H1 (cell line): Measurements from ENCODE around the gene PLSCR5. TPM values are rescaled to one million over a fixed set of nuclear protein-coding genes. Genes with fewer than 3 reads are reported as not detected.

Experiments
- CEBPB ChIP-seq: IDR thresholded peaks from 2 replicates; pipeline ENCODE4 v1.6.1; 2012; ENCODE audit warnings: low read depth, low read length
- CHD1 ChIP-seq: IDR thresholded peaks from 2 replicates; pipeline ENCODE4 v1.6.1; 2012; ENCODE audit warnings: low read depth, low read length, improper control_type of control experiment
- NANOG ChIP-seq: IDR thresholded peaks from 2 replicates; pipeline ENCODE4 v1.6.1; 2011; ENCODE audit warnings: low read length, low read depth, mild to moderate bottlenecking, inconsistent platforms; ENCODE audit not compliant: insufficient read depth, poor library complexity, severe bottlenecking
- SIRT6 ChIP-seq: IDR thresholded peaks from one replicate; pipeline ENCODE4 v1.7.1; 2012; ENCODE audit warnings: low read length, inconsistent platforms
- polyA plus RNA-seq, 7 experiments: library from polyadenylated mRNA; depleted of rRNA in 3 of 7; stranded (reverse) in 5 of 7; unstranded in 2 of 7; fragments of >200 nt in 5 of 7; fragments of 200-250 nt in 2 of 7; gene quantifications; 1 replicate in 5 of 7; 2 replicates in 1 of 7; 4 replicates in 1 of 7; pipeline versions ENCODE4 v1.2.1 to v1.2.3, GENCODE V29; 2011 to 2013; ENCODE audit warnings: missing spikeins in 2 of 7, mixed read lengths in 2 of 7
- total RNA-seq: library from RNA; stranded (reverse); fragmentation: NEBNext Ultra II Directional; extraction: Animal tissue kit (Norgen Biotek cat#: 25700); gene quantifications from 2 replicates; pipeline ENCODE4 v1.2.1, GENCODE V29; 2021
- TF ChIP-seq, protein P1 (sequence below): fragments of 300-600 bp; sonication (generic); IDR thresholded peaks from 2 replicates; pipeline ENCODE4 v1.7.1; 2012; ENCODE audit warnings: low read length, moderate library complexity, mild to moderate bottlenecking, inconsistent platforms; ENCODE audit not compliant: insufficient replicate concordance

Gene PLSCR5
- total and polyA plus RNA-seq, 2 of the 8 experiments (the other 6 are each of a cell fraction or from before 2014, with no cell fraction given) = not detected

DNA sequence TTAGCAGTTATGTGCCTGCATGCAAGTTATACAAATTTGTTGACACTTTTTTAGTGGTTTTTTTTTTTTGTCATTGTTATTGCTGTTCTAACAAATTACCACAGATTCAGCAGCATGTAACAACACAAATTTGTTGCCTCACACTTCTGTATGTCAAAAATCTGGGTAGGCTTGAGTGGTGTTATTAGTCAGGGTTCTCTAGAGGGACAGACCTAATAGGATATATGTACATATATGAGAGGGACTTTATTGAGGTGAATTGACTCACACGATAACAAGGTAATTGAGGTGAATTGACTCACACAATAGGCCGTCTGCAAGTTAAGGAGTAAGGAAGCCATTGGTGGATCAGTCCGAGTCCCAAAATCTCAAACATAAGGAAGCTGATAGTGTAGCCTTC is 45.8 kb downstream of the PLSCR5 start (continued):
- TF ChIP-seq, protein P1, sequence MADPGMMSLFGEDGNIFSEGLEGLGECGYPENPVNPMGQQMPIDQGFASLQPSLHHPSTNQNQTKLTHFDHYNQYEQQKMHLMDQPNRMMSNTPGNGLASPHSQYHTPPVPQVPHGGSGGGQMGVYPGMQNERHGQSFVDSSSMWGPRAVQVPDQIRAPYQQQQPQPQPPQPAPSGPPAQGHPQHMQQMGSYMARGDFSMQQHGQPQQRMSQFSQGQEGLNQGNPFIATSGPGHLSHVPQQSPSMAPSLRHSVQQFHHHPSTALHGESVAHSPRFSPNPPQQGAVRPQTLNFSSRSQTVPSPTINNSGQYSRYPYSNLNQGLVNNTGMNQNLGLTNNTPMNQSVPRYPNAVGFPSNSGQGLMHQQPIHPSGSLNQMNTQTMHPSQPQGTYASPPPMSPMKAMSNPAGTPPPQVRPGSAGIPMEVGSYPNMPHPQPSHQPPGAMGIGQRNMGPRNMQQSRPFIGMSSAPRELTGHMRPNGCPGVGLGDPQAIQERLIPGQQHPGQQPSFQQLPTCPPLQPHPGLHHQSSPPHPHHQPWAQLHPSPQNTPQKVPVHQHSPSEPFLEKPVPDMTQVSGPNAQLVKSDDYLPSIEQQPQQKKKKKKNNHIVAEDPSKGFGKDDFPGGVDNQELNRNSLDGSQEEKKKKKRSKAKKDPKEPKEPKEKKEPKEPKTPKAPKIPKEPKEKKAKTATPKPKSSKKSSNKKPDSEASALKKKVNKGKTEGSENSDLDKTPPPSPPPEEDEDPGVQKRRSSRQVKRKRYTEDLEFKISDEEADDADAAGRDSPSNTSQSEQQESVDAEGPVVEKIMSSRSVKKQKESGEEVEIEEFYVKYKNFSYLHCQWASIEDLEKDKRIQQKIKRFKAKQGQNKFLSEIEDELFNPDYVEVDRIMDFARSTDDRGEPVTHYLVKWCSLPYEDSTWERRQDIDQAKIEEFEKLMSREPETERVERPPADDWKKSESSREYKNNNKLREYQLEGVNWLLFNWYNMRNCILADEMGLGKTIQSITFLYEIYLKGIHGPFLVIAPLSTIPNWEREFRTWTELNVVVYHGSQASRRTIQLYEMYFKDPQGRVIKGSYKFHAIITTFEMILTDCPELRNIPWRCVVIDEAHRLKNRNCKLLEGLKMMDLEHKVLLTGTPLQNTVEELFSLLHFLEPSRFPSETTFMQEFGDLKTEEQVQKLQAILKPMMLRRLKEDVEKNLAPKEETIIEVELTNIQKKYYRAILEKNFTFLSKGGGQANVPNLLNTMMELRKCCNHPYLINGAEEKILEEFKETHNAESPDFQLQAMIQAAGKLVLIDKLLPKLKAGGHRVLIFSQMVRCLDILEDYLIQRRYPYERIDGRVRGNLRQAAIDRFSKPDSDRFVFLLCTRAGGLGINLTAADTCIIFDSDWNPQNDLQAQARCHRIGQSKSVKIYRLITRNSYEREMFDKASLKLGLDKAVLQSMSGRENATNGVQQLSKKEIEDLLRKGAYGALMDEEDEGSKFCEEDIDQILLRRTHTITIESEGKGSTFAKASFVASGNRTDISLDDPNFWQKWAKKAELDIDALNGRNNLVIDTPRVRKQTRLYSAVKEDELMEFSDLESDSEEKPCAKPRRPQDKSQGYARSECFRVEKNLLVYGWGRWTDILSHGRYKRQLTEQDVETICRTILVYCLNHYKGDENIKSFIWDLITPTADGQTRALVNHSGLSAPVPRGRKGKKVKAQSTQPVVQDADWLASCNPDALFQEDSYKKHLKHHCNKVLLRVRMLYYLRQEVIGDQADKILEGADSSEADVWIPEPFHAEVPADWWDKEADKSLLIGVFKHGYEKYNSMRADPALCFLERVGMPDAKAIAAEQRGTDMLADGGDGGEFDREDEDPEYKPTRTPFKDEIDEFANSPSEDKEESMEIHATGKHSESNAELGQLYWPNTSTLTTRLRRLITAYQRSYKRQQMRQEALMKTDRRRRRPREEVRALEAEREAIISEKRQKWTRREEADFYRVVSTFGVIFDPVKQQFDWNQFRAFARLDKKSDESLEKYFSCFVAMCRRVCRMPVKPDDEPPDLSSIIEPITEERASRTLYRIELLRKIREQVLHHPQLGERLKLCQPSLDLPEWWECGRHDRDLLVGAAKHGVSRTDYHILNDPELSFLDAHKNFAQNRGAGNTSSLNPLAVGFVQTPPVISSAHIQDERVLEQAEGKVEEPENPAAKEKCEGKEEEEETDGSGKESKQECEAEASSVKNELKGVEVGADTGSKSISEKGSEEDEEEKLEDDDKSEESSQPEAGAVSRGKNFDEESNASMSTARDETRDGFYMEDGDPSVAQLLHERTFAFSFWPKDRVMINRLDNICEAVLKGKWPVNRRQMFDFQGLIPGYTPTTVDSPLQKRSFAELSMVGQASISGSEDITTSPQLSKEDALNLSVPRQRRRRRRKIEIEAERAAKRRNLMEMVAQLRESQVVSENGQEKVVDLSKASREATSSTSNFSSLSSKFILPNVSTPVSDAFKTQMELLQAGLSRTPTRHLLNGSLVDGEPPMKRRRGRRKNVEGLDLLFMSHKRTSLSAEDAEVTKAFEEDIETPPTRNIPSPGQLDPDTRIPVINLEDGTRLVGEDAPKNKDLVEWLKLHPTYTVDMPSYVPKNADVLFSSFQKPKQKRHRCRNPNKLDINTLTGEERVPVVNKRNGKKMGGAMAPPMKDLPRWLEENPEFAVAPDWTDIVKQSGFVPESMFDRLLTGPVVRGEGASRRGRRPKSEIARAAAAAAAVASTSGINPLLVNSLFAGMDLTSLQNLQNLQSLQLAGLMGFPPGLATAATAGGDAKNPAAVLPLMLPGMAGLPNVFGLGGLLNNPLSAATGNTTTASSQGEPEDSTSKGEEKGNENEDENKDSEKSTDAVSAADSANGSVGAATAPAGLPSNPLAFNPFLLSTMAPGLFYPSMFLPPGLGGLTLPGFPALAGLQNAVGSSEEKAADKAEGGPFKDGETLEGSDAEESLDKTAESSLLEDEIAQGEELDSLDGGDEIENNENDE = no peak
- TF ChIP-seq NANOG (no peak), CHD1 (no peak), CEBPB (no peak), SIRT6 (no peak)
- TF ChIP-seq, all 59 proteins: peak for 0
